Ishikawa (cell line): ENCODE data around the gene TRIM71.

ENCODE experiments used
- CEBPB ChIP-seq: IDR thresholded peaks from 2 replicates; pipeline ENCODE4 v1.6.1; 2012
- CREB1 ChIP-seq: IDR thresholded peaks from 2 replicates; pipeline ENCODE4 v1.6.1; 2012; ENCODE audit warnings: low read depth
- EGR1 ChIP-seq: IDR thresholded peaks from 2 replicates; pipeline ENCODE4 v1.6.1; 2012
- EP300 ChIP-seq: IDR thresholded peaks from 2 replicates; pipeline ENCODE4 v1.6.1; 2012; ENCODE audit warnings: borderline replicate concordance
- FOXM1 ChIP-seq: IDR thresholded peaks from 2 replicates; pipeline ENCODE4 v1.6.1; 2012; ENCODE audit warnings: low read depth, borderline replicate concordance
- MAX ChIP-seq: IDR thresholded peaks from 2 replicates; pipeline ENCODE4 v1.6.1; 2012
- NFIC ChIP-seq: IDR thresholded peaks from 2 replicates; pipeline ENCODE4 v1.6.1; 2012
- RAD21 ChIP-seq: IDR thresholded peaks from 2 replicates; pipeline ENCODE4 v1.6.1; 2012; ENCODE audit warnings: low read depth
- REST ChIP-seq: IDR thresholded peaks from 2 replicates; pipeline ENCODE4 v1.6.1; 2012; ENCODE audit warnings: low read depth, mild to moderate bottlenecking
- TAF1 ChIP-seq: IDR thresholded peaks from 2 replicates; pipeline ENCODE4 v1.6.1; 2012; ENCODE audit warnings: low read depth, mild to moderate bottlenecking
- TCF12 ChIP-seq: IDR thresholded peaks from 2 replicates; pipeline ENCODE4 v1.6.1; 2012; ENCODE audit warnings: low read depth
- TEAD4 ChIP-seq: IDR thresholded peaks from 2 replicates; pipeline ENCODE4 v1.6.1; 2012
- YY1 ChIP-seq: IDR thresholded peaks from 2 replicates; pipeline ENCODE4 v1.6.1; 2012; ENCODE audit warnings: low read depth
- ZBTB7A ChIP-seq: IDR thresholded peaks from 2 replicates; pipeline ENCODE4 v1.6.1; 2012; ENCODE audit warnings: low read depth
- TF ChIP-seq, protein P1 (sequence below): IDR thresholded peaks from 2 replicates; pipeline ENCODE4 v1.6.1; 2012

The TRIM71 gene

DNA sequence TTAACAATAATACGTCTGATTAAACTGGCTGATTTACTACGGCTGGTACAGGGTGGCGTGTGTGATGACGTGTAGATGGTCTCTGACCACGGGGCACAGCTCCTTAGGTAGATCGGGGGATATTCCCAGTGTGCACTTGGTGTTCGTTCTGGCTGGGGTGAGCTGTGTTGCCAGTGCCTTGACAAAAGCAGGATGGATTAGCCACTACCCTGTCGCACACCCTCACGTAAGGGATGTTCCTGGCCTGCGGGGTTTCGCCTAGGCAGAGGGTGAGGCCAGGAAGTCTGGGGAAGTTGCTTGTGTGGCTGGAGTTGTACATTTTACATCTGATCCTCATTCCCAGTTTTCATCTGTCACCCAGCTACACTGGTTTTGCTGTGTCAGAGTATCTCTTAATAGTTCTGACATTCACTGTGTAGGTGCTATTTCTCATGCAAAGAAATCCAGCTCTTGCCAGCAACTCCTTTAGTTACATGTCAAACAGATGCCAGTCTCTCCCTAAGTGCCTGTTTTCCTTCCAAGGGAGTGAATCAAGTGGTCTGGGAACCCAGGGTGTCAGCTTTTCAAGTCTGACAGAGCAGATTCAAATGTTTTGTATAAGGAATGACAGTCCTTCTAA is 67.6 kb downstream of the TRIM71 start:
- TF ChIP-seq YY1, result no peak
- TF ChIP-seq CREB1, result no peak
- no peak for TF ChIP-seq CEBPB
- no peak for TF ChIP-seq TEAD4
- TF ChIP-seq REST, result no peak
- no peak for TF ChIP-seq TAF1
- no peak for TF ChIP-seq ZBTB7A
- no peak for TF ChIP-seq EP300
- no peak for TF ChIP-seq EGR1
- no peak for TF ChIP-seq NFIC
- TF ChIP-seq, protein P1, sequence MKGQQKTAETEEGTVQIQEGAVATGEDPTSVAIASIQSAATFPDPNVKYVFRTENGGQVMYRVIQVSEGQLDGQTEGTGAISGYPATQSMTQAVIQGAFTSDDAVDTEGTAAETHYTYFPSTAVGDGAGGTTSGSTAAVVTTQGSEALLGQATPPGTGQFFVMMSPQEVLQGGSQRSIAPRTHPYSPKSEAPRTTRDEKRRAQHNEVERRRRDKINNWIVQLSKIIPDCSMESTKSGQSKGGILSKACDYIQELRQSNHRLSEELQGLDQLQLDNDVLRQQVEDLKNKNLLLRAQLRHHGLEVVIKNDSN, result no peak
- no peak for TF ChIP-seq MAX
- TF ChIP-seq FOXM1, result no peak
- TF ChIP-seq RAD21, result no peak
- no peak for TF ChIP-seq TCF12

DNA sequence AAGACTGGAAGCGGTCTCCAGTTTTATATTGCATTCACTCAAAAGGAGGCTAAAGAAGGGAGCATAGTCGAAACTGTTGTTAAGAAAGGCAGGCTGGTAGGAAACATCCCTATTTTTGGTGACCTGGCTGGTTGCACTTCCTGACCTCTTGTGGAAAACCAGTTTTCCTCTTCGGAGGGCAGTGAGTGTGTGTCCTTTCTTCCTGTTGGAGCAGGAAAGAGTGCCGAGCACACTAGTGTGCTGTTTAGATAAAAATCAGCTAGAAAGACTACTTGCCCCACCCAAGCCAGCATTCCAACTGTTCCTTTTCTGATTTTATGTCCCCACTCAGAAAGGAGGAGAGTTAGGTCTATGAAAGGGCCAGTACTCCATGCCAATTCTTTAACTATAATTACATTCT is 68.5 kb downstream of the TRIM71 start:
- TF ChIP-seq TCF12 (no peak), REST (no peak), RAD21 (no peak), EP300 (no peak)

DNA sequence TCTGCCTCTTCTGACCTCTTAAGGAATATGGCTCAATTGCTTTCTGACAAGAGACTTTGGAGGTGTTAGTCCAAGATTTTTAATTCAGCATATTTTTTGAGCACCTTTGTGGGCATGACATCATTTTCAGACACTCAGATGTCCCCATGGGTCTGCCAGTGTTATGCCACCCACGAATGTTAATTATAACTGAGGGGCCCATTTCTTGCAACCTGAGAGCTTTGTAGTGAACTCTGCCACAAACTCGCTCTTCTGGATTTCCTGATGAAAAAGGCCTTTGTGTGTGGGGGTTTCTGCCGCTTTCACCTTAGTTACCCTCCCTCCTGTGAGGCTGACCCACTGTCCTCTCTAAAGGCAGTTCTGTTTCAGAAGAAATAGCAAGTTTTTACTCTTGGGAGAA is 69.1 kb downstream of the TRIM71 start:
- TF ChIP-seq CEBPB (no peak), EP300 (no peak), RAD21 (no peak), REST (no peak), NFIC (no peak), FOXM1 (no peak), EGR1 (no peak), CREB1 (no peak)
- TF ChIP-seq, protein P1, result no peak

- no peak for TF ChIP-seq EGR1
- no peak for TF ChIP-seq CEBPB
Observed at GRCh38 chr3:32888739-32889138, 70.9 kb downstream of the TRIM71 start.

DNA sequence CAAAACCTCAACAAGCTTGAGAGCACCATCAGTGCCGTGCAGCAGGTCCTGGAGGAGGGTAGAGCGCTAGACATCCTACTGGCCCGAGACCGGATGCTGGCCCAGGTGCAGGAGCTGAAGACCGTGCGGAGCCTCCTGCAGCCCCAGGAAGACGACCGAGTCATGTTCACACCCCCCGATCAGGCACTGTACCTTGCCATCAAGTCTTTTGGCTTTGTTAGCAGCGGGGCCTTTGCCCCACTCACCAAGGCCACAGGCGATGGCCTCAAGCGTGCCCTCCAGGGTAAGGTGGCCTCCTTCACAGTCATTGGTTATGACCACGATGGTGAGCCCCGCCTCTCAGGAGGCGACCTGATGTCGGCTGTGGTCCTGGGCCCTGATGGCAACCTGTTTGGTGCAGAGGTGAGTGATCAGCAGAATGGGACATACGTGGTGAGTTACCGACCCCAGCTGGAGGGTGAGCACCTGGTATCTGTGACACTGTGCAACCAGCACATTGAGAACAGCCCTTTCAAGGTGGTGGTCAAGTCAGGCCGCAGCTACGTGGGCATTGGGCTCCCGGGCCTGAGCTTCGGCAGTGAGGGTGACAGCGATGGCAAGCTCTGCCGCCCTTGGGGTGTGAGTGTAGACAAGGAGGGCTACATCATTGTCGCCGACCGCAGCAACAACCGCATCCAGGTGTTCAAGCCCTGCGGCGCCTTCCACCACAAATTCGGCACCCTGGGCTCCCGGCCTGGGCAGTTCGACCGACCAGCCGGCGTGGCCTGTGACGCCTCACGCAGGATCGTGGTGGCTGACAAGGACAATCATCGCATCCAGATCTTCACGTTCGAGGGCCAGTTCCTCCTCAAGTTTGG is 72.9 kb downstream of the TRIM71 start:
- no peak for TF ChIP-seq EGR1
- no peak for TF ChIP-seq ZBTB7A
- TF ChIP-seq, protein P1, result no peak
- TF ChIP-seq TCF12, result no peak
- TF ChIP-seq FOXM1, result no peak
- no peak for TF ChIP-seq TEAD4
- TF ChIP-seq CEBPB, result no peak
- no peak for TF ChIP-seq NFIC
- TF ChIP-seq YY1, result no peak
- no peak for TF ChIP-seq MAX
